ENCODE measurements around the gene IYD.

Gene IYD

GRCh38 chr6:150395388-150396009, 26.7 kb downstream of the IYD start:
- peak; percentile 72 for DNase-seq

GRCh38 chr6:150403458-150404246, 34.8 kb downstream of the IYD start:
- DNase-seq = peak; percentile 19

DNA sequence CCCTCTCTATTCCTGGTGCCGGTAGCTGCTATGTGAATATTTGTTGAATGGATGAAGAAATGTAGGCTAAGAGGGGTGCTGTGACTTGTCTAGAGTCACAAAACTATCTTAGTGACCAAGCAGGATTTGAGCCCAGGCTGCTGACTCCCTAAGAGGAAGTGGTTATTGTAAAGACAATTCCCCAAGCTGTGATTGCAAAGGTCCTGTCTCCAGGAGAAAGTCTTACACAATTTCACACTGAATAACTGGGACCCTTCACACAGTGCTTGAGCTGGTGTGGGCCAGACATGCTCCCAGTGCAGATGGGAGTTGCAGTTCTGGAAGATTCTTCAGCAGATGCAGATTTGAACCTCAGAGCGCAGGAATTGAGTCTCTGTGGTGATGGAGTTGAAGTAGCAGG, 38.1 kb downstream of the IYD start:
- DNase-seq = no peak

DNA sequence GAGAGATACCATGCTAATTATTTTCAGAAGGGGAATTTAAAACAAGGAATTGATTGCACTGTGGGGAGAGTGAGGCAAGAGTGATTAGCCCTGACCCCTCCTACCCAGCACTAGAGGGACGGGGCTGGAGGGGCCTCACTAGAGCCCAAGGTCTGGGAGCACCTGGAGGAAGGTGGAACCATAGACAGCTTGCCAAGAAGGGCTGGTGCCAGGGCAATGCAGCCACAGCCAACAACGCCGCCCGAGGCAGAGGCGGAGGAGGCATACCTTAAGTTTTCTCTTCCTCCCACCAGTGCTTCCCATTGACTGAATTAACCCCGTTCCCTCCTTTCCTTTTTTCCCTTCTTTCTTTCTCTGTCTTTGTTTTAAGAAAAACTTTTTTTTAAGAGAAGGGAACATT, 40.0 kb downstream of the IYD start:
- no peak for DNase-seq

GRCh38 chr6:150409576-150410066, 40.8 kb downstream of the IYD start:
- DNase-seq = peak; percentile 80

DNA sequence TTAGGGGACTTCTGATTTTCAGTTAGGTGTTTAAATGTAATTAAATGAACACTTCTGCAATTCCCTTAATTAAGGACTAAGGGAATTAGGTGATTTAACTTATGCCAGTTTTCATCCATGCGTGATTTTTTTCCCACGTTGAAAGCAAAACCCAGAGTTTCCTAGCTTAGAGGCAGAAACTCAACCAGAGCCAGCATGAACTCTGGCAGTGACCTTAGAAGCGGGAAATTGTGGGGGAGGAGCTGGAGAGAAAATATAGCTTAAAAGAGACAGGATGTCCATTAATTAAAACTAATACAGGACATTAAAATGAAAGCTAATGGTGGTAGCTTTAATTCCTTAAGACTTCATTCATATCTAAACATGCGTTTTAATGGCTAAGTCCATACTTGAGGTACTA, 41.6 kb downstream of the IYD start:
- no peak for DNase-seq

GRCh38 chr6:150410906-150411305, 42.1 kb downstream of the IYD start:
- DNase-seq = peak; percentile 19

DNA sequence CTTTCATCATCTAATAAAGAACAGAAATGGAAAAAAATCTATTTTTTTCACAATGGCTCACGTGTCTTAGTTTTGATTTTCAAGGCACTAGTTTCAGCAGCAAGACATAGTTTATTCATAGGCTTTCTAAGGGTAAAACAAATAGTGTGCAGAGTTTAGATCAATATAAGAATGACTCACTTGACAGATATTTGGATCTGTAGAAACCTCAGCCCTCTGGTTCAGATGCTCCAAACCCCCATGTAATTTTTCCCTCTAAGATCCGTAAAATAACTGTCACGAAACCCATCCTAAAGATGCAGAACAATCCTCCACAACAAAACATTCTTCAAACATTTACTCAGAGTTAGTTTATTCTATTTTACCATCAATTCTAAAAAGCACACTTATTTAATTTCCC, 43.4 kb downstream of the IYD start:
- no peak for DNase-seq

- DNase-seq = no peak
Observed at GRCh38 chr6:150413198-150413597, 44.4 kb downstream of the IYD start.

- DNase-seq = peak; percentile 14
Observed at GRCh38 chr6:150413781-150414281, 45.0 kb downstream of the IYD start.

- DNase-seq = no peak
Observed at GRCh38 chr6:150416128-150416527, 47.3 kb downstream of the IYD start.

- DNase-seq = no peak
Observed at GRCh38 chr6:150417250-150417649, 48.4 kb downstream of the IYD start.

GRCh38 chr6:150417899-150418826, 49.4 kb downstream of the IYD start:
- DNase-seq = peak; percentile 78

- no peak for DNase-seq
Observed at GRCh38 chr6:150418827-150419594, 50.2 kb downstream of the IYD start.

DNA sequence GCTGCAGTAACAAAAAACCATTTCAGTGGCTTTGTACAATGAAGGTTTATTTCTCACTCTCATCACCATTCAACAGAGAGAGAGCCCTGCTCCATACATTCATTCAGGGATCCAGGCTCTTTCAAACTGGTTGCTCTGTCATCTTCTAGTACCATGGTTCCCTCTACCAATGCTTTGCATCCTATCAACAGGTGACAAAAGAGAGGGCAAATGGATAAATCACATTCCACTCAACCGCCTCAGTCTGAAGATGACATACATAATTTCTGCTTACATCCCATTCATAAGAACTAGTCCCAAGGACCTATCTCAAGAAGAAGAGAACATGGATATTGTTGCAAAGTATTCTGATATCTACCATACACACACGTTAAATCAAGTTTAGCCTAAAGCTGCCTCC, 51.6 kb downstream of the IYD start:
- DNase-seq = no peak

DNA sequence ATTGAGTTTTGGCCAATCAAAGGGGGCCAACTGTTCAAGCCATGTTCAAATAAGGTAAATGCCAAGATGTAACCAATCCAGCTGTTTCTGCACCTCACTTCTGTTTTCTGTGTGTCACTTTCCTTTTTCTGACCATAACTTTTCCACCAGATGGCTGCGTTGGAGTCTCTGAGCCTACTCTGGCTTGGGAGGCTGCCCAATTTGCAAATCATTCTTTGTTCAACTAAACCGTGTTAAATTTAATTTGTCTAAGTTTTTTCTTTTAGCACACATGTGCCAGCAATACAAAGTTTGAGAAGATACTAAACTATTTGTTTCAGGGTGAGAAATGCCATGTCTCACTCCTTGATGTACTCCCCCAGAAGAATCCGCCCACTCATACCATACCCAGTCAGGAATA, 52.1 kb downstream of the IYD start:
- no peak for DNase-seq

GRCh38 chr6:150425508-150425907, 56.7 kb downstream of the IYD start:
- no peak for DNase-seq

DNA sequence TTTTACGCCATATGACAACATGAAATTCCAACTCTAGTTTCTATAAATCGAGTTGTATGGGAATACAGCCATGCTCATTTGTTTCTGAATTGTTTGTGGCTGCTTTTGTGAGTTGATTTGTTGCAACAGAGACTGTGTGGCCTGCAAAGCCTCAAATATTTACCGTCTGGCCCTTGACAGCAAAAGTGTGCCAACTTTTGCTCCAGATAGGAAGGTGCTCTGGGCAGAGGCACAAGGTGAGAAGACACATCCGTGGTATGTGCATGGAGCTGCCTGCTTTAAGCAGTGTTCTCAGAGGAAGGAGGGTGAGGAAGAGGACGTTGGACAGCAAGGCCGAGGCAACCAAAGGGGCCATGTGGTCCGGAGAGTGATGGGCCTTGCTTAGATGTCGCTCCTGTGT, 57.4 kb downstream of the IYD start:
- no peak for DNase-seq

GRCh38 chr6:150427037-150427602, 58.3 kb downstream of the IYD start:
- no peak for DNase-seq

GRCh38 chr6:150427843-150428242, 59.0 kb downstream of the IYD start:
- no peak for DNase-seq

DNA sequence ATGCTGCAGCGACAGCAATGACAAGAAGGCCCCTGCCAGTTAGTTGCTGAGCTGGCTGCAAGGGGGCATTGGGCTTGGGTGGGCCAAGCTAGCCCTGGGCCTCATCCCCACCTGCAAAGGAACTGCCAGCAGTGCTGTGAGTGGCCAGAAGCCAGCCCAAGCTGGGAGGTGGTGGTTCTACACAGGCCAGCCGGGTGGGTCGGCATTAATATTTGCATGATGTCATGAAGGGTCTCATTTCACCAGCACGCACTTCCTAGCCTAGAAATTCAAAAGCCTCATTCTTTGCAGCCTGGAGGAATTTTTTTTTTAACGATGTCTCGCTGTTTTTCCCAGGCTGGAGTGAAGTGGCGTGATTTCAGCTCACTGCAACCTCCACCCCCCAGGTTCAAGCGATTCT, 62.0 kb downstream of the IYD start:
- DNase-seq = no peak

DNA sequence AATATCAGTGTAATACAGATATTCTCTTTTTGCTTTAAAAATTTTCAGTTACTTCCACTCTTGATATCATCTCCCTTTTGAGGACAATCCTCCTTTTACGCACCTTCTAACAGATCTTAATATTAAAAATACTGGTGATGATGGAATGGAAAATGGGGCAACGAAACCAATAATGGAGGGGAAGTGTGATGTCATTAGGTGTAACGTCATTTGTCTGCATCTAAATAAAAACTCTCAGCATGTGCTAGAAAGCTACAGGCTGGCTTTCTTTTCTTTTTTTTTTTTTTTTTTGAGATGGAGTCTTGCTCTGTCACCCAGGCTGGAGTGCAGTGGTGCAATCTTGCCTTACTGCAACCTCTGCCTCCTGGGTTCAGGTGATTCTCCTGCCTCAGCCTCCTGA, 66.5 kb downstream of the IYD start:
- no peak for DNase-seq
